Measurements from ENCODE around the gene ZNF536.

DNA sequence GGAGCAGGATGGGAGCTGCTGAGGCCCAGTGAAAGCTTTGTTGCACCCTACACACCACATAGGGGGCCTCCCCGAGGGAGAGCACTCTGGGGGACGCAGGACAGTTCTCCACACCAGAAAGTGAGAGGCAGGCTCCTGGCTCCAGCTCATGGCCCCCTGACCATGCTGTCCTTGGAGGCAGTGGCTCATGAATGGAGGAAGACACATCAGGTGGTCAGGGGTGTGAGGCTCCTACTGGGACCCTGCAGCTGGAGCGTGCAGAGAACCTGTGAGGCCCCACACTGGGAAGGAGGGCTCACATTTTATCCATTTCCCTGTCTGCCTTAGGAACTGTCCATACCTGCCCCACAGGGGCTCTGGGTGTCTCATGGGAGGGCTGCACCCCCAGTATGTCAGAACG is 85.3 kb downstream of the ZNF536 start:
- TF ChIP-seq, protein P1, sequence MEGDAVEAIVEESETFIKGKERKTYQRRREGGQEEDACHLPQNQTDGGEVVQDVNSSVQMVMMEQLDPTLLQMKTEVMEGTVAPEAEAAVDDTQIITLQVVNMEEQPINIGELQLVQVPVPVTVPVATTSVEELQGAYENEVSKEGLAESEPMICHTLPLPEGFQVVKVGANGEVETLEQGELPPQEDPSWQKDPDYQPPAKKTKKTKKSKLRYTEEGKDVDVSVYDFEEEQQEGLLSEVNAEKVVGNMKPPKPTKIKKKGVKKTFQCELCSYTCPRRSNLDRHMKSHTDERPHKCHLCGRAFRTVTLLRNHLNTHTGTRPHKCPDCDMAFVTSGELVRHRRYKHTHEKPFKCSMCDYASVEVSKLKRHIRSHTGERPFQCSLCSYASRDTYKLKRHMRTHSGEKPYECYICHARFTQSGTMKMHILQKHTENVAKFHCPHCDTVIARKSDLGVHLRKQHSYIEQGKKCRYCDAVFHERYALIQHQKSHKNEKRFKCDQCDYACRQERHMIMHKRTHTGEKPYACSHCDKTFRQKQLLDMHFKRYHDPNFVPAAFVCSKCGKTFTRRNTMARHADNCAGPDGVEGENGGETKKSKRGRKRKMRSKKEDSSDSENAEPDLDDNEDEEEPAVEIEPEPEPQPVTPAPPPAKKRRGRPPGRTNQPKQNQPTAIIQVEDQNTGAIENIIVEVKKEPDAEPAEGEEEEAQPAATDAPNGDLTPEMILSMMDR (IDR thresholded peaks at IDR 0.05): no peak
- TF ChIP-seq POLR2A (IDR thresholded peaks at IDR 0.05) (no peak), EP300 (IDR thresholded peaks at IDR 0.05) (no peak), POLR2AphosphoS5 (IDR thresholded peaks at IDR 0.05) (no peak)
